ENCODE results near the gene MMP19. TPM values are rescaled to one million over a fixed set of nuclear protein-coding genes. Genes with fewer than 3 reads are reported as not detected.
"Not testable (repeated sequence)": the region's sequence is repeated elsewhere in the genome, so short reads cannot be mapped to it uniquely, and the experiment has no call there.

Gene MMP19
- total RNA-seq, 1 donor from 2014 or later, result 0.13 TPM

DNA sequence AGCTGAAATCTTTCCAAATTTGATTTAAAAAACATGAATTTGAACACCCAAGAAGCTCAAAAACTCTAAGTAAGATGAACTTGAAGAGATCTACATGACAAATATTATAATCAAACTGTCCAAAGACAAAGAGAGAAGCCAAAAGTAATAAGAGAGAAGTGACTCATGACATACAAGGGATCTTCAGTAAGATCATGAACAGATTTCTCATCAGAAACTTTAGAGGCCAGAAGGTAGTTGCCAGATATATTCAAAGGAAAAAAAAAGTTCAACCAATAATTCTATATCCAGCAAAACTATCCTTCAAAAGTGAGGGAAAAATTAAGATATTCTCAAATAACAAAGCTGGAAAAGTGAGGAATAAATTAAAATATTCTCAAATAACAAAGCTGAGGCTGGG, 35.1 kb upstream of the MMP19 start:
- no peak overlapping the region for H3K27ac Mint-ChIP-seq
- no peaks in the 10 kb centered on the region for H3K36me3 ChIP-seq
- H3K9me3 ChIP-seq (ENCODE audit: low read depth), result peaks cover 5% of the 10 kb centered on the region
- peaks cover 9% of the 10 kb centered on the region for H3K4me1 Mint-ChIP-seq
- H3K9ac ChIP-seq, result no peak overlapping the region
- no peak for DNase-seq (ENCODE audit: low spot score)
- no peak overlapping the region for H3K4me3 Mint-ChIP-seq
- no peaks in the 10 kb centered on the region for H3K27me3 ChIP-seq
- peaks cover 15% of the 10 kb centered on the region for H3K4me1 ChIP-seq
- peaks cover 15% of the 10 kb centered on the region for H3F3A ChIP-seq (ENCODE audit: low read depth)
- no peak overlapping the region for H3K27ac ChIP-seq
- no peak overlapping the region for H3K4me2 ChIP-seq
- peaks cover 11% of the 10 kb centered on the region for H3K9me3 Mint-ChIP-seq
- TF ChIP-seq, protein P1, sequence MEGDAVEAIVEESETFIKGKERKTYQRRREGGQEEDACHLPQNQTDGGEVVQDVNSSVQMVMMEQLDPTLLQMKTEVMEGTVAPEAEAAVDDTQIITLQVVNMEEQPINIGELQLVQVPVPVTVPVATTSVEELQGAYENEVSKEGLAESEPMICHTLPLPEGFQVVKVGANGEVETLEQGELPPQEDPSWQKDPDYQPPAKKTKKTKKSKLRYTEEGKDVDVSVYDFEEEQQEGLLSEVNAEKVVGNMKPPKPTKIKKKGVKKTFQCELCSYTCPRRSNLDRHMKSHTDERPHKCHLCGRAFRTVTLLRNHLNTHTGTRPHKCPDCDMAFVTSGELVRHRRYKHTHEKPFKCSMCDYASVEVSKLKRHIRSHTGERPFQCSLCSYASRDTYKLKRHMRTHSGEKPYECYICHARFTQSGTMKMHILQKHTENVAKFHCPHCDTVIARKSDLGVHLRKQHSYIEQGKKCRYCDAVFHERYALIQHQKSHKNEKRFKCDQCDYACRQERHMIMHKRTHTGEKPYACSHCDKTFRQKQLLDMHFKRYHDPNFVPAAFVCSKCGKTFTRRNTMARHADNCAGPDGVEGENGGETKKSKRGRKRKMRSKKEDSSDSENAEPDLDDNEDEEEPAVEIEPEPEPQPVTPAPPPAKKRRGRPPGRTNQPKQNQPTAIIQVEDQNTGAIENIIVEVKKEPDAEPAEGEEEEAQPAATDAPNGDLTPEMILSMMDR (IDR thresholded peaks at IDR 0.05), result no peak
- TF ChIP-seq EZH2 (IDR thresholded peaks at IDR 0.05), result no peak
- no peak for TF ChIP-seq EZH2phosphoT487 (IDR thresholded peaks at IDR 0.05)
- peaks cover 2% of the 10 kb centered on the region for H3K27me3 Mint-ChIP-seq (ENCODE audit: insufficient read depth, low read depth)
- H3K36me3 Mint-ChIP-seq, result peaks cover 7% of the 10 kb centered on the region
- no peak overlapping the region for H3K4me3 ChIP-seq
- no peaks in the 10 kb centered on the region for H3K79me2 ChIP-seq (ENCODE audit: low read depth)
- H2AFZ ChIP-seq (replicated peaks), result no peak overlapping the region
- no peaks in the 10 kb centered on the region for H4K20me1 ChIP-seq (ENCODE audit: low read depth)

DNA sequence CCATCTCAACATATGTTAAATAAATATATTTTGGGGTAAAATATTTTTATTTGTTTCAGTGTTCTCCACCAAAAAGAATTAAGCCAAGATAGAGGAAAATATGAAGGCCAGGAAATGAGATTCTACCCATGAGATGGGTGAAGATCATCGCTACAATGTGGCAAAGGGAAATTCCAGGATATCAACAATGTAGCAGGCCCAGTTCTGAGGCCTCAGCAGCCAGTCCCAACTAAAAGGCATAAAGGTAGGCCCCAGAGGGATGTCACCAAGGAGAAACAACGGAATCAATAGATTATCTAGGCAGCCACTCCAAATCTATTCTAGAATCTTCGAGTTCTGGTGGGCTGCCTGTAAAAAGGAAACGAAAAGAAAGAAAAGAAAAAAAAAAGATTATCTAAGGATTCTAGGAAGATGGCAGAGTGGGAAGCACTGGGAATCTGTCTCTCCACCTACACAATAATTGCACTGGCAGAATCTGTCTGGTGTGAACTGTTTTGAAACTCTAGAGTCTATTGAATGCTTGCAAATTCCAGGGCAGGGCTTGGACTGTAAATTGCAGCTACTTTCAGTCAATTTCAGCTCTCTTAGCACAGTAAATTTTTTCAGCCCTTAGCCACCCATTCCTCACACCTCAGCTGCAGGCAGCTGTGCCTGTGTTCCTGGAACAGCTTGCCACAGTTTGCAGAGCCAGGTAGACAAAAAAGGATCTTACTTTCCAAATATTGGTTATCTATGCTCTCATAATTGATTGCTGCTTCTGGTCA, 33.1 kb upstream of the MMP19 start:
- no peak for DNase-seq (ENCODE audit: low spot score)
- Histone ChIP-seq H3K4me1 (peaks cover 15% of the 10 kb centered on the region), H3K27ac (peak overlapping the region; percentile 42), H3K9me3 (ENCODE audit: low read depth) (peaks cover 5% of the 10 kb centered on the region), H3K36me3 (no peaks in the 10 kb centered on the region), H3K9ac (no peak overlapping the region), H3F3A (ENCODE audit: low read depth) (peaks cover 15% of the 10 kb centered on the region), H4K20me1 (ENCODE audit: low read depth) (no peaks in the 10 kb centered on the region), H3K79me2 (ENCODE audit: low read depth) (no peaks in the 10 kb centered on the region), H3K27me3 (no peaks in the 10 kb centered on the region), H3K4me2 (no peak overlapping the region), H2AFZ (replicated peaks) (peak overlapping the region; percentile 44), H3K4me3 (no peak overlapping the region)
- peaks cover 11% of the 10 kb centered on the region for H3K9me3 Mint-ChIP-seq
- no peak overlapping the region for H3K27ac Mint-ChIP-seq
- no peak overlapping the region for H3K4me3 Mint-ChIP-seq
- peaks cover 5% of the 10 kb centered on the region for H3K4me1 Mint-ChIP-seq
- H3K36me3 Mint-ChIP-seq, result peaks cover 7% of the 10 kb centered on the region
- TF ChIP-seq EZH2 (IDR thresholded peaks at IDR 0.05) (no peak), EZH2phosphoT487 (IDR thresholded peaks at IDR 0.05) (no peak)
- TF ChIP-seq, protein P1 (IDR thresholded peaks at IDR 0.05), result no peak
- peaks cover 2% of the 10 kb centered on the region for H3K27me3 Mint-ChIP-seq (ENCODE audit: insufficient read depth, low read depth)

DNA sequence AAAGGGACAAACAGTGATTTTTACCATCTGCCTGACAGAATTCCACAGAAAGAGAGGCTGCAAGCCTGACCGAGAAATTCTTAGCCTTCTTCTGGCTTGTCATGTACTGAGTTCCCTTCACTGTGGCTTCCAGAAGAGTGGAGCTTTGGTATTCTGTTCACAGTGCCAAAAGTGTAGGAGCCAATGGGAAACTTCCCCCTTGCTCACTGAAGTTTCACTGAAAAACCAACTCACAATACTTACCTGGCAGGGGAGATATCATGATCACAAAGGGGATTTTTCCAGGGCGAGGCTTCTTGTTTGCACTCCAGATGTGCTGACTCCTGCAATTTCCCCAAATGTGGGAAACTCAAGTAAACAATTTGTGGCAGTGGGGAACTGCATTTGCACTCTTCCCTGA, 31.7 kb upstream of the MMP19 start:
- H3F3A ChIP-seq (ENCODE audit: low read depth), result peaks cover 15% of the 10 kb centered on the region
- H3K27me3 ChIP-seq, result no peaks in the 10 kb centered on the region
- H2AFZ ChIP-seq (replicated peaks), result peak overlapping the region; percentile 93
- Mint-ChIP-seq H3K27ac (peak overlapping the region; percentile 60), H3K27me3 (ENCODE audit: insufficient read depth, low read depth) (peaks cover 2% of the 10 kb centered on the region), H3K4me1 (peaks cover 3% of the 10 kb centered on the region), H3K9me3 (peaks cover 11% of the 10 kb centered on the region), H3K36me3 (peaks cover 5% of the 10 kb centered on the region), H3K4me3 (no peak overlapping the region)
- H3K9me3 ChIP-seq (ENCODE audit: low read depth), result peaks cover 5% of the 10 kb centered on the region
- peak overlapping the region; percentile 35 for H3K4me2 ChIP-seq
- no peaks in the 10 kb centered on the region for H4K20me1 ChIP-seq (ENCODE audit: low read depth)
- no peak overlapping the region for H3K4me3 ChIP-seq
- H3K36me3 ChIP-seq, result no peaks in the 10 kb centered on the region
- H3K79me2 ChIP-seq (ENCODE audit: low read depth), result no peaks in the 10 kb centered on the region
- DNase-seq (ENCODE audit: low spot score), result peak; percentile 21
- H3K4me1 ChIP-seq, result peaks cover 15% of the 10 kb centered on the region
- H3K27ac ChIP-seq, result no peak overlapping the region
- no peak for TF ChIP-seq EZH2phosphoT487 (IDR thresholded peaks at IDR 0.05)
- no peak for TF ChIP-seq EZH2 (IDR thresholded peaks at IDR 0.05)
- TF ChIP-seq, protein P1 (IDR thresholded peaks at IDR 0.05), result no peak
- H3K9ac ChIP-seq, result no peak overlapping the region

DNA sequence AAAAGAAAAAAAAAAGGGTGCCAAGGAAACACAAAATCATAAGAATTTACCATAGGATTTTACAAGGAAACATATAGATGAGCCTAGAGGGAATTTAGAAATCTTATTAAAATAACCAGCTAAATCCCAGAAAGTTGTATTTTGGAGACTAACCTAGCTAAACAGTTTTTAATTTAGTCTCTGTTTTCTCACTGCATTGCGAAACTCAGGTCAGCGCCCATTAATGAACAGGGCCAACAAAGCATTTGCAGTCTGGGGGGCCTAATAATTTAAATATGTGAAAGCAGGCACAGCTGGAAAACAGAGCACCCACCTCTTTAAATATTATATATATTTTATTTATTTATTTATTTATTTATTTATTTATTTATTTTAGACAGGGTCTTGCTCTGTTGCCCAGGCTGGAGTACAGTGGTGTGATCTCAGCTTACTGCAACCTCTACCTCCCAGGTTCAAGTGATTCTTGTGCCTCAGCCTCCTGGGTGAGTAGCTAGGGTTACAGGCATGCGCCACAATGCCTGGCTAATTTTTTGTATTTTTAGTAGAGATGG, 23.8 kb upstream of the MMP19 start:
- H2AFZ ChIP-seq (replicated peaks); H3K4me1 ChIP-seq; H3K27ac Mint-ChIP-seq; H3K4me2 ChIP-seq; H3F3A ChIP-seq (ENCODE audit: low read depth); H3K27ac ChIP-seq; H3K4me3 Mint-ChIP-seq; H3K4me3 ChIP-seq; H3K4me1 Mint-ChIP-seq; H4K20me1 ChIP-seq (ENCODE audit: low read depth); H3K79me2 ChIP-seq (ENCODE audit: low read depth); DNase-seq (ENCODE audit: low spot score); H3K36me3 Mint-ChIP-seq; H3K9me3 ChIP-seq (ENCODE audit: low read depth); H3K36me3 ChIP-seq; H3K9ac ChIP-seq; H3K27me3 ChIP-seq; H3K27me3 Mint-ChIP-seq (ENCODE audit: insufficient read depth, low read depth): not testable (repeated sequence)
- peaks cover 11% of the 10 kb centered on the region for H3K9me3 Mint-ChIP-seq

Measured in neural progenitor cell (in vitro differentiated cells).